ENCODE measurements around the gene UTRN. TPM values are rescaled to one million over a fixed set of nuclear protein-coding genes. Genes with fewer than 3 reads are reported as not detected.

UTRN gene
- total RNA-seq, 1 experiment from 2014 or later: 216 TPM

DNA sequence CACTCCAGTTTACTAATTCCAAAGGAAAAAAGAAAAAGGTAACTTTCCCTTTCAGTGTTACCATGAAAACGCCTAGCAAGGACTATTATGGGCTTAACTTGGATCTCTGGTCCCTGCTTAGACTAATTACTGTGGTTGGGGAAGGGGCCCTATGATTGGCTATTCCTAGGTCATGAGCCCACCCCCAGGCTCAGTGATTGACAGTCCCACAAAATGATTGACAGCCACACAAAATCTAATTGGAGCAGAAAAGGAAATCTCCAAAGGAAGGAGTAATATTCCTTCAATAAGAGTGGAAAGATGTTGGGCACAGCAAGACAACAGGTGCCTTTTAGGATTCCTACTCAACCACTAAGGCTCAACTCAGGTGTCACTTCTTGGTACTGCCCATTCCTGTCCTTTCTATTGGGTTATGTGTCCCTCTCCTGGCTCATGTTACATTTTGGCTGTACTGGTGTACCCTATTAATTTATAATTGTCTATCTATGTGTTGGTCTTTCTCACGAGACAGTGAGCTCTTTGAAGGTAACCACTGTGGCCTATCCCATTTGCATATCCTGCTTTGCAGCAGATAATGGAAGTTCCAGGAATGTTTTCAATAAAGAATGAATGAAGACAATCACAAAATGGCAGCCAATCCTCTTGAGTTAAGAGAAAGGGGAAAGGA, 5.5 kb upstream of the UTRN start:
- no peaks in the 10 kb centered on the region; the same call in 1 of the 2 replicates for H3K36me3 ChIP-seq (ENCODE audit: control insufficient read depth, insufficient read depth, low read length)
- 0 out of 2 replicates have a peak, but pooled peaks cover 10% of the 10 kb centered on the region for H3K4me1 ChIP-seq
- intact Hi-C loops (cut with micrococcal nuclease; ENCODE audit: unreplicated experiment): loop anchor here (10.0 kb wide), 1 partner anchor 205 kb away; no protein-coding TSS in a partner anchor
- ChIA-PET POLR2A (no interaction called here), CTCF (no interaction called here)
- no peak overlapping the region for H3K4me3 ChIP-seq (ENCODE audit: low read depth, low read length)
- Mint-ChIP-seq H3K27ac (ENCODE audit: unreplicated experiment) (no peak overlapping the region), H3K36me3 (ENCODE audit: insufficient read depth, unreplicated experiment) (peaks cover 9% of the 10 kb centered on the region), H3K4me3 (ENCODE audit: unreplicated experiment) (no peak overlapping the region), H3K4me1 (ENCODE audit: low read depth, unreplicated experiment) (peaks cover 15% of the 10 kb centered on the region), H3K27me3 (ENCODE audit: insufficient read depth, unreplicated experiment) (no peaks in the 10 kb centered on the region), H3K9me3 (ENCODE audit: unreplicated experiment) (peaks cover 16% of the 10 kb centered on the region)
- H3K9me3 ChIP-seq: no peaks in the 10 kb centered on the region
- no TSS peak for BruUV-seq (replicated peaks)
- no peak for TF ChIP-seq CTCF (IDR thresholded peaks at IDR 0.05; ENCODE audit: insufficient read depth in 1 of 2, low read depth in 1 of 2, low read length in 1 of 2, severe bottlenecking in 1 of 2, unreplicated experiment in 1 of 2)
- DNase-seq: no peak
- H3K27me3 ChIP-seq (replicated peaks; ENCODE audit: control insufficient read depth, insufficient read depth, low read length): no peaks in the 10 kb centered on the region

GRCh38 chr6:144283646-144284477, 1.3 kb upstream of the UTRN start:
- intact Hi-C loops (cut with micrococcal nuclease; ENCODE audit: unreplicated experiment): loop anchor here (2.0 to 10.0 kb wide), 2 partner anchors 139 to 201 kb away; no protein-coding TSS in a partner anchor
- CTCF ChIA-PET: interaction anchor here (0.8 to 1.6 kb wide), 3 partner anchors 18 to 67 kb away, joined by 3 to 15 read pairs (median 3); no protein-coding TSS in a partner anchor

More at GRCh38 chr6:144283646-144284477, 1.3 kb upstream of the UTRN start:
- H3K27ac Mint-ChIP-seq (ENCODE audit: unreplicated experiment): peak overlapping the region; percentile 95
- H3K36me3 ChIP-seq (ENCODE audit: control insufficient read depth, insufficient read depth, low read length): no peaks in the 10 kb centered on the region
- peak in 1 of 2 experiments; percentile 12 for TF ChIP-seq CTCF (IDR thresholded peaks at IDR 0.05; ENCODE audit: insufficient read depth in 1 of 2, low read depth in 1 of 2, low read length in 1 of 2, severe bottlenecking in 1 of 2, unreplicated experiment in 1 of 2)
- peaks cover 21% of the 10 kb centered on the region for H3K4me1 Mint-ChIP-seq (ENCODE audit: low read depth, unreplicated experiment)
- peak overlapping the region; percentile 71 for H3K4me3 ChIP-seq (ENCODE audit: low read depth, low read length)
- H3K4me1 ChIP-seq: peaks cover 13% of the 10 kb centered on the region; the same call in 1 of the 2 replicates
- peaks cover 16% of the 10 kb centered on the region for H3K9me3 Mint-ChIP-seq (ENCODE audit: unreplicated experiment)
- POLR2A ChIA-PET: interaction anchor here (0.6 to 1.0 kb wide), 3 partner anchors 18 to 61 kb away, joined by 3 to 6 read pairs (median 4); no protein-coding TSS in a partner anchor
- H3K27me3 Mint-ChIP-seq (ENCODE audit: insufficient read depth, unreplicated experiment): no peaks in the 10 kb centered on the region
- no peaks in the 10 kb centered on the region for H3K27me3 ChIP-seq (replicated peaks; ENCODE audit: control insufficient read depth, insufficient read depth, low read length)
- TSS peak; percentile 58 for BruUV-seq (replicated peaks)
- no peak for DNase-seq
- H3K36me3 Mint-ChIP-seq (ENCODE audit: insufficient read depth, unreplicated experiment): peaks cover 36% of the 10 kb centered on the region
- H3K4me3 Mint-ChIP-seq (ENCODE audit: unreplicated experiment): peak overlapping the region; percentile 81
- H3K9me3 ChIP-seq: no peaks in the 10 kb centered on the region
